ENCODE measurements around the gene ZNF674. TPM values are rescaled to one million over a fixed set of nuclear protein-coding genes. Genes with fewer than 3 reads are reported as not detected.

The ZNF674 gene
- total and polyA plus RNA-seq, 2 of the 4 experiments (the other 2 are of a cell fraction) = 2.2 to 13.4 TPM

- no peaks in the 10 kb centered on the region for H4K20me1 ChIP-seq (ENCODE audit: insufficient read depth, low read length)
- H3K9me3 ChIP-seq (ENCODE audit: control insufficient read depth, insufficient read depth, low read length) = no peaks in the 10 kb centered on the region
- no peaks in the 10 kb centered on the region for H3K9me1 ChIP-seq (ENCODE audit: insufficient read depth, low read length)
- H3K56ac ChIP-seq (ENCODE audit: extremely low read depth, insufficient read depth, low read length) = no peak overlapping the region
- no peak overlapping the region for H2AK5ac ChIP-seq (ENCODE audit: low read depth, low read length)
- no peak overlapping the region for H3K18ac ChIP-seq (ENCODE audit: low read depth, low read length)
- no peak overlapping the region for H3K4me3 ChIP-seq (ENCODE audit: insufficient read depth, low read depth, low read length)
- no peak overlapping the region for H3K4me2 ChIP-seq (ENCODE audit: low read depth, low read length)
- no peak overlapping the region for H2AFZ ChIP-seq (replicated peaks; ENCODE audit: low read length, poor library complexity)
- no peaks in the 10 kb centered on the region for H3K79me1 ChIP-seq (ENCODE audit: low read depth in 1 of 2, low read length in 2 of 2)
- ATAC-seq (ENCODE audit: low read depth) = no peak
- POLR2A ChIA-PET (ENCODE audit: unreplicated experiment) = interaction anchor here (0.6 kb wide), 1 partner anchor 131 kb away, joined by 5 read pairs; no protein-coding TSS in a partner anchor
- no peak overlapping the region for H4K8ac ChIP-seq (ENCODE audit: low read depth in 2 of 2, low read length in 2 of 2)
- no peak overlapping the region for H3K4ac ChIP-seq (ENCODE audit: low read depth, low read length)
- dilution Hi-C loops (cut with HindIII; ENCODE audit: low sequenced_read_pairs, unreplicated experiment) (no loop called here), intact Hi-C loops (cut with micrococcal nuclease) (no loop called here), in situ Hi-C loops (cut with MboI; ENCODE audit: low sequenced_read_pairs) (no loop called here)
- H3K4me1 ChIP-seq (ENCODE audit: control insufficient read depth, insufficient read depth, low read length) = no peaks in the 10 kb centered on the region
- no peak overlapping the region for H3K23ac ChIP-seq (ENCODE audit: low read depth, low read length)
- H4K5ac ChIP-seq (ENCODE audit: low read depth, low read length) = no peak overlapping the region
- no TSS peak for BruUV-seq (replicated peaks)
- H2BK20ac ChIP-seq (ENCODE audit: low read depth, low read length) = no peak overlapping the region
- DNase-seq = no peak
- H2BK5ac ChIP-seq (ENCODE audit: low read depth, low read length, poor library complexity, severe bottlenecking) = no peak overlapping the region
- CTCF ChIA-PET = no interaction called here
- no peak overlapping the region for H3K14ac ChIP-seq (replicated peaks; ENCODE audit: low read depth, low read length)
- H3K9ac ChIP-seq (ENCODE audit: low read depth, low read length) = no peak overlapping the region
- no peak overlapping the region for H2BK15ac ChIP-seq (ENCODE audit: low read depth, low read length)
- H3K36me3 ChIP-seq (ENCODE audit: control insufficient read depth, insufficient read depth, low read length) = no peaks in the 10 kb centered on the region
- no peak overlapping the region for H4K91ac ChIP-seq (ENCODE audit: insufficient read depth, low read depth, low read length)
- no peak overlapping the region for H2BK120ac ChIP-seq (ENCODE audit: low read depth, low read length)
- no peak overlapping the region for H2AK9ac ChIP-seq (replicated peaks; ENCODE audit: low read depth, low read length, poor library complexity)
- TF ChIP-seq CTCF (conservative IDR thresholded peaks at IDR 0.05; ENCODE audit: low read depth, low read length) (no peak), RCOR1 (IDR thresholded peaks at IDR 0.05; ENCODE audit: insufficient replicate concordance, low read length) (no peak), NFE2L2 (IDR thresholded peaks at IDR 0.05; ENCODE audit: low read depth, low read length) (no peak), ELK1 (IDR thresholded peaks at IDR 0.05; ENCODE audit: borderline replicate concordance, low read depth, low read length) (no peak), POLR2A (IDR thresholded peaks at IDR 0.05; ENCODE audit: low read depth, low read length) (no peak), FOS (IDR thresholded peaks at IDR 0.05; ENCODE audit: low read depth, low read length) (no peak), CHD1 (IDR thresholded peaks at IDR 0.05; ENCODE audit: low read depth, low read length) (no peak), RFX5 (IDR thresholded peaks at IDR 0.05; ENCODE audit: low read depth, low read length) (no peak), BHLHE40 (IDR thresholded peaks at IDR 0.05; ENCODE audit: low read depth, low read length) (no peak), SMC3 (IDR thresholded peaks at IDR 0.05; ENCODE audit: low read depth, low read length) (no peak), MAZ (IDR thresholded peaks at IDR 0.05; ENCODE audit: borderline replicate concordance, low read depth, low read length) (no peak), USF2 (IDR thresholded peaks at IDR 0.05; ENCODE audit: low read depth, low read length) (no peak), MXI1 (IDR thresholded peaks at IDR 0.05; ENCODE audit: borderline replicate concordance, low read depth, low read length) (no peak), RAD21 (IDR thresholded peaks at IDR 0.05; ENCODE audit: low read length) (no peak), CEBPB (IDR thresholded peaks at IDR 0.05; ENCODE audit: low read depth, low read length) (no peak)
- no peaks in the 10 kb centered on the region for H3K27me3 ChIP-seq (ENCODE audit: control insufficient read depth, insufficient read depth, low read length)
- no peak overlapping the region for H3K27ac ChIP-seq (ENCODE audit: insufficient read depth, low read length)
Measured at GRCh38 chrX:46567388-46567787, 22.2 kb upstream of the ZNF674 start.

Measured in IMR-90 (cell line).